HG02759 (cell line): ENCODE measurements around the gene CEP70.
"Not testable (repeated sequence)": the region's sequence is repeated elsewhere in the genome, so short reads cannot be mapped to it uniquely, and the experiment has no call there.

ENCODE experiments used
- ATAC-seq: cut with Tn5 transposase; IDR thresholded peaks from one replicate; pipeline ENCODE4 v1.9.1; 2021; ENCODE audit warnings: mild to moderate bottlenecking, moderate library complexity; ENCODE audit not compliant: unreplicated experiment

Gene CEP70

DNA sequence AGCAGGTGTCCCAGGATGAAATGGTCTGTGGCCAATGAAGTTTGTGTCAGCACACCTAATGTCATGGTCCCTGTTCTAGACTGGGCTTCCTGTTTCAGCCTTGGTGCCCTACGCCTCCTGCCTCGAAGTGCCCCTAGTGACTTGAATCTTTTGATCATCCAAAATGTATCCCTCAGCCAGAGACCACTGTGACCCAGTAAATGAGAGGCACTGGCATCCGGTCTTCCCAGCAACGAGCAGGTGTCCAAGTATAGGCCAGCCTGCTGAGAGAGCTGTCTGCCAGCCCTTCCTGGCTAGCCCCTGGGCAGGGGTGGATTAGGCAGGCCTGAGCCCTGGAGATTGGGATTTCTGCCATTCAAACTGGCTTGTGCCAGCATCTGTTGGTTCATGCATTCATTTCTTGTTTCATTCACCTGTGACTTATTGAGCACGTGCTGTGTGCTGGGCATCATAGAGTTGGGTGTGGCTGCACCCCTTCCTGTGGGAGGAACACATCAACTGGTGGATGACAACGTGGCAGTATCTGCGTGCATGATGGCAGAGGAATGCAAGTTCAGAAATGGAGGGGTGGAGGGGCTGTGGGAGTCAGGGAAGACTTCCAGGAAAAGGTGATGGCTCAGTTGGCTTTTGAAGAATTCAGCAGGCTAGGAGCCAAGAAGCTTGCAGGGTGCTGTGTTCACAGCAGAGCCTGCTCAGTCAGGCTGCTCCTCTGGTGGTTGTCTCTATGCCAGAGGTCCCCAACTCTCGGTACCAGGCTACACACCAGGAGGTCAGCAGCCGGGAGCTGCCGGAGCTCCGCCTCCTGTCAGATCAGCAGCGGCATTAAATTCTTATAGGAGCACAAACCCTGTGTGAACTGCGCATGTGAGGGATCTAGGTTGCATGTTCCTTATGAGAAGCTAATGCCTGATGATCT, 138.0 kb downstream of the CEP70 start:
- ATAC-seq = no peak

DNA sequence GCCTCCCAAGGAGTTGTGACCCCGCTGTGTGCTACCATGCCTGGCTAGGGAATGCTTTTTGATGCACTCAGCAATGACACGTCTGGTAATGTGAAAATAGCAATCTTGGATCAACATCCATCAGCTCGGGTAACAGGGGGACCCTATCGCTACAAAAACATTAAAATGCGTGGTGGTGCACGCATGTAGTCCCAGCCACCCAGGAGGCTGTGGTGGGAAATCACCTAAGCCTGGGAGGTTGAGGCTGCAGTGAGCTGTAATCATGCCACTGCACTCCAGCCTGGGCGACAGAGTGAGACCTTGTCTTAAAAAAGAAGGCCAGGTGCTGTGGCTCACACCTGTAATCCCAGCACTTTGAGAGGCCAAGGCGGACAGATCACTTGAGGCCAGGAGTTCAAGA, 140.1 kb downstream of the CEP70 start:
- ATAC-seq = not testable (repeated sequence)

DNA sequence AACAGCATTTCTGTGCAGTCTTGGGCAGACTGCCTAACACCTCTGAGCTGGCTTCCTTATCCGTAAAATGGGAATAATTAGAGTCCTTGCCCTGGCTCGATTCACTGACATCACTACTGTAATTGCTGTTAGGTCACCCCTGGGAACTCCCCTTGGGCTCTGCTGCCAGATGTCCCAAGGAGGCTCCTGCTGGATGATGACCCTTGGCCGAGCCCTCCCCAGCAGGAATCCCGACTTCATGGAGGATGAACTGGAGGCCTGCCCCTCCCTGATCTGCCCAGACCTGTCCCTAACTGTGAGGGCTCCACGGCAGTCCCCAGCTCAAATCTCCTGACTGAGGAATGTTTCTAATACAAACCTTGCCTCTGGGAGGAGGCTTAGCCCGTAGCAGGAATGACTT, 141.6 kb downstream of the CEP70 start:
- ATAC-seq = no peak

DNA sequence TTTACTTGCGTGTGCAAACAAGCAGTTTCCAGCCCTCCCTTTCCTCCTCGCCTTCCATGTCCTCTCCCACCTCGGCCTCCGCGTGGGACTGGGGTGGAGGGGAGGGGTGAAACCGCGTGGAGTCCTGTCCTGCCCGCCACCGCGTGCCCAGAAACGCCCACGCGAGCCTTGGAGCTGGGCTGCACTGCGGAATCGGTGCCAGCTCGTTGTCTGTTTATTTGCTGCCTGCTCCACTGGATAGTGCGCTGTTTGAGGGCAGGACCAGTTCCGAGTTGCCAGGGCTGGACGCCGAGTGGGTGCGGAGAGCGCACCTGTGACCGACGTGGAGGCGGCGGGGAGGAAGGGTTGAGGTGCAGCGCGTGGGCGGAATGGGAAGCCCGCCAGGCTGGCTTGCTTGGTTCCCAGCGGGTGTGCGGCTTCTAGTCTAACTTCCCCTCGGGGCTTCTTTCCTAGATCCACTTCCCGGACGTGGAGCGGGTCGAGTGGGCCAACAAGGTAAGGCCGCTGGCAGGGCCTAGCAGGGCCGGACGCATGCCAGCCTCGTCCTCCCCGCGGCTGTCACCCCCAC, 142.4 kb downstream of the CEP70 start:
- no peak for ATAC-seq

DNA sequence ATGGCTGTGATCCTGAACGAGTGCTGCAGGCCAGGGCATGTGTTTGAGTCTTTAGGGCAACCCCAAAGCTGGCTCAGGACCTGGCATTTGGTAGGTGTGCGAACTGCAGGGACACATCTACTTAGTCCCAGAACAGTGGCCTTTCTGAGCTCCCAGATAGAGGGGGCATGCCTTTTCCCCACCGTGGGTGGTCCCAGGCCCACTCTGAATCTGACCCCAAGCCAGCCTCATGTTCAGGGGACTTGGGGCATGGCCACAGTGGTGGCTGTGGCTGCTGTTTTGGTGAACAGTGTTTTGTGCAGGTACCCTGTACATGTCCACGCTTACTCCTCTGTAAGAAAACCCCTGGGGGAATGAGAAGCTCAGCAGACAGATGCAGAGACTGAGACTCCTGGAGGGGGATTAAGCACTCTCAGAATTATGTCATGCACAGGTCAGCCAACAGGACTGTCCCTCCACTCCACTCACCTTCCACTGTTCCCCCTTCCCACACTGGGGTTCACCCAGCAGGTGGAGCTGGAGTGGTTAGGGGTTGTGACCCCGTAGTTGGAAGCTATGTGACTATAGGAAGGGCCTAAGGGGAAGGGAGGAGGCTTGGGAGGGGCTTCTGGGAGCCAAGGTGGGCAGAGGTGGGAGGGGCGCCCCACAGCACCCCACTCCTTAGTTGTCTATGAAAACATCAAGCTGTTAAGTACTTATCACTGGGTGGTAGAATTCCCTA, 143.2 kb downstream of the CEP70 start:
- no peak for ATAC-seq

DNA sequence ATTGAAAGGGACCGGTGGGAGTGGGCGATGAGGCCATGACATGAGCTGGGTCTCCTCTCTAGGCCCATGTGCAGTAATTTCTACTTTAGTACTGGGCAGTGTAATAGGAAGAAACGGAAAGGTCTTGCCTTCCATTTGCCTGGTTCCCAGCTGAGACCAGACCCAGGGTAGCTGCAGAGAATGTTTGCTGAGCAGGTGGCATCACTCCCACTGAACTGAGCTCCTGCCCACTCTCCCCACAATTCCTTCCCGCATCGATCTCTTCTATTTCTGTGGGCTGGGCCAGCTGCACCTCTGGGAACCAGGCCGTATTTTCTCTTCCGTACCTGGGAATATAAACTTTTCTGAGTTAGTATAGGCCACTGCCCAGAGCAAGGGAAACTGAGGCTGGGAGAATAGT, 143.9 kb downstream of the CEP70 start:
- no peak for ATAC-seq

DNA sequence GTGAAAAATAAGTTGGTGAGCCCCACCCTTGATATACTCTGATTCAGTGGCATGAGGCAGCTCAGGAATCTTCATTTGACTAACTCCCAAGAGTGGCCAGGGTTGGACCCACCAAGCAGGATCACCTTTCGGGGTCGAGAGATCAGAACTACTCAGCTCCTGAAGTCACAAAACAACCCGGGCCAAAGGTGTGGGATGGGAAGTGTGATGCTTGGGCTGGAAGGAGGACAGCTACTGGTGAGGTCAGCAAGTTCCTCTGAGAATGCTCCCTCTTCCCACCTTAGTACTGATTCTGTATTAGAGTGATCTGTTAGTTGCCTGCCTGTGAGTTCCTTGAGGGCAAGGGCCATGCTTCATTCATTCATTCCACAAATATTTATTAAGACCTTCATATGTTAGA, 144.6 kb downstream of the CEP70 start:
- no peak for ATAC-seq

DNA sequence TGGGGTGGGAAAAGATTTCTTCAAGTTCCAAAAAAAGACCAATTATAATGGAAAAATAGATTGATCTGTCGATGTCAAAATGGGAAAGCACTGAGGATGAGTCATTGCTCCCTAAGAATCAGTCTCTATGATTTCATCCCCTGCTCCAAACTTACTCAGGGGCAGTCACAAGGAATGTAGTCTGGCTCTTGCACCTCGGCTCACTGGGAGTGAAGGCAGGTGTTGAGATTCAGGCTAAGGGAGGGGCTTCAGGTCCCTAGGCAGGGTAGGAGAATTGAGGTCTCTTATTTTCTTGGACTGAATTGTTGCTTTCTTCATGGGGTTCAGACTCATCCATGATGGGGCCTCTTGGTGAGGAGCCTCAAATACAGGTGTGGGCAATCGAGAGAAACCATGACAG, 145.4 kb downstream of the CEP70 start:
- no peak for ATAC-seq

DNA sequence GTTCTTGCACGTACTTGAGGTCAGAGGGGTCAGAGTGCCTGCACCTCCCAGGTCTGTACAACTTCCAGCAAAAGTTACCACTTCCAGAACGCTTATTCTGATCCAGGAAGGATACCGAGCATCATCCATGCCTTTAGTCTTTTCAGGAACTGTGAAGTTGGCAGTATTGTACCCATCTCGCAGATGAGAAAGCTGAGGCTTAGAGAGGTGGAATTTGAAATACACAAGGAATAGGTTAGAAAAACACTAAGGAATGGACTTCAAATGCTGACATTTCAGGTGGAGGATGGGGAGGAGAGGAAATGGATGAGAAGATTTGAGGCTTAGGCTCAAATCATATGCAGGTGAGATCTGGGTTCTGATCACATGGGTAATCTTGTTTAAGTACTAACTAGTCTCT, 148.4 kb downstream of the CEP70 start:
- ATAC-seq = no peak

DNA sequence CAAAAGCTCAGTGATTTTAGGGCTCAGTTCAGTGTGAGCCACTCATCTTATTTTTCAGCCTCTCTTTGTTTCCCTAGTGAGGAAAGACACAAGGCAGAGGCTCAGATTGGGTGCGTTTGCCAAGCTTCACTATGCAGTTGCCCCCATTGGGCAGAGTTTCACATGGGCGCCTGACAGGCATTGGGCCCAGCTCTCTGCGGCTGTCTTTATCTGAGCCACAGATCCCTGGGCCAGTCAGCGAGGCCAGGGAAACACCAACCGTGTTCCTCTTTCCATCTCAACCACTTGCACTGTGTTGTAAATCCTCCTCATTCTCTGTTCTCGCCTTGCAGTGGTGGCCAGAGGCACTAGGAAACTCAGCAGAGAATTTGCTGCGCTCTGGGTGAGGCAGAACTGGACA, 148.8 kb downstream of the CEP70 start:
- no peak for ATAC-seq
